Midbrain (tissue), 1 donor: ENCODE data around the gene HCN1.
A peak's percentile ranks its signal among the peaks of the same experiment; 100 is the strongest.

Experiments
- DNase-seq: peaks from one replicate; lab custom pipeline; 2025; lab: John Stamatoyannopoulos, UW

The HCN1 gene

DNA sequence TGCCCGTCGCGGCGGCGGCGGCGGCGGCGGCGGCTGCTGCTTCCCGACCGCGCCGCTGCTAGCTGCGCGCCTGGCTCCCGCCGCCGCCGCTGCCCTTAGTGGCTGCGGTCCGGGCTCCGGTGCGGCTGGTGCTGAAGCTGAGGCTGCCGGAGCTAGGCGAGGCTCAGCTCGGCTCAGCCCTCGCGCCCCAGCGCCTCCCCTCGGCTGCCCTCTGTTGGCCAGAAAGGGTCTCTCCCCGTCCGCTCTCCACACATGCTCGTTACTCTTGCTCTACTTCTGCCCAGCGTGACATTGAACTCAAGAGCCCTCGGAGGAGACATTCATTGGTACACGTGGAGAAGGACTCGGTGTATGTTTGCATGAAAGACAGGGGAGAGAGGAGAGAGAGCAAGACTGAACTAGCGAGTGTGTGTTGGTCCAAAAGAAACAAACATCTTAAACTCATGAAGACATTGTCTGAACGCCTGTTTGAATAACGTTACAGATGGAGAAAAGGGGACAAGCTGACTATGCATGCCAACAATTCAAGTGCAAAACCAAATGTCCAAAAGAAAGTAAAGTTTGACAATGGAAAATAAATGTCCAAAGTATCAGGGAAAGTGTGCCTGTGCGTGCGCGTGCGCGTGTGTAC lies at the start of gene HCN1:
TSS of gene HCN1 (minus strand) at position 175 of the 631 bp plus-strand sequence.
- peak; percentile 85 for DNase-seq

GRCh38 chr5:45741110-45741509 lies 44.9 kb upstream of the HCN1 start:
- DNase-seq, result no peak

DNA sequence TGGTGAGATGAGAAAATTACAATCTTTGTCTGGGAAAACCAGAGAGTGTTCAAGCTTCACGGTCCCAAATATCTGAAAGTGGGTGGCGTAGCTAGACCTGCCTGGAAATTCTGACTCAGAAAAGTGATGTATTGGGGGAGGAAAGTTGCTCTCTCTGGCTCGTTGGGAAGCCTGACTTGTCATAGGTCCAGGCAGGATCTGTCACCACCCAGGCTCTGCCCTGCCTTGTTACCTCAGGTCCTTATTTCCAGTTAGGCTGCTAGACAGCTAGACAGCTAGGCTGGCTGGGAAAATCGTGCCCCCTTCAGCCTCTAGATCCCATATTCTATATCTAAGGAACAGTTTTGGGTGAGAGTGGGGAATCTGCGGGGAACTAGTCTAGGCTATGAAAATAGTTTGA lies 41.0 kb upstream of the HCN1 start:
- no peak for DNase-seq

DNA sequence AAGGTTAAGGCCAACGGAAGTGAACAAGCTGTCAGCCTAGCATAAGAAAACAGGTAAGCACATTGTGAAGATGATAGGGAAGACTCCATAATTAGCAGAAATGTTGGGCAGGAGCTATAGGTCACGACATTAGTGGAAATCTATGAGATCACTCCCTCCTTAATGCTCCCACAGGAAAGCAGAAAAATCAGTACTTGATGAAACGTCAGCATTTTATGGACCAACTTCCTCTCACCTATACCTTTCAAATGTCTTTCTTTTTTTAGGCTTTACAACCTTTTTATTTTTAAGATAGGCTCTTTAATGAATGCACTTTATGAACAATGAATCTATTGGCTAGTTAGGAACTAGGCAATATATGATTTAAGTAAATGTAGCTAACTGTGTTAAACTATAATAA lies 29.4 kb upstream of the HCN1 start:
- no peak for DNase-seq

GRCh38 chr5:45697201-45697600 lies 1.0 kb upstream of the HCN1 start:
- no peak for DNase-seq

- DNase-seq, result no peak
Observed at GRCh38 chr5:45695804-45696156, 400 bp downstream of the HCN1 start.

GRCh38 chr5:45694971-45695803 lies 993 bp downstream of the HCN1 start:
- DNase-seq, result no peak

GRCh38 chr5:45694255-45694814 lies 1.8 kb downstream of the HCN1 start:
- no peak for DNase-seq

GRCh38 chr5:45692481-45692880 lies 3.7 kb downstream of the HCN1 start:
- DNase-seq, result no peak

DNA sequence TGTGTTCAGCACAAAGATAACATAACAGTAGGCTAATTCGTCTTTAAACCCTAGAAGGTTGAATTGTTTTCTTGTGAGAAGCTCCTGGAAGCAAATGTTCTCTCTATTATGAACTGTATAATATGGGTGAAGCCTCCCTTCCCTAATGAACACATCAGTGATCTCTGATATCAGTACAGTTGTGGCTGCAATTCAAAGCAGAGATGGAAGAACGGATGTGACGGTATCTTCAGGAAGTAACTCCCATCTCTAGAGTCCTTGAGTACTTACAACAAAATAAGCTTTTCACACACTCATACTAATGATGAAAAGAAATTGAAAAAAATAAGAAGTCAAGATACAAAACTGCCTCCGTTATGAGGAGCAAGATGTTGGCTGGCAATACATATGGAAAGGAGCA lies 4.5 kb downstream of the HCN1 start:
- DNase-seq, result no peak

GRCh38 chr5:45687701-45688100 lies 8.5 kb downstream of the HCN1 start:
- DNase-seq, result no peak

GRCh38 chr5:45686620-45687019 lies 9.6 kb downstream of the HCN1 start:
- DNase-seq, result no peak

DNA sequence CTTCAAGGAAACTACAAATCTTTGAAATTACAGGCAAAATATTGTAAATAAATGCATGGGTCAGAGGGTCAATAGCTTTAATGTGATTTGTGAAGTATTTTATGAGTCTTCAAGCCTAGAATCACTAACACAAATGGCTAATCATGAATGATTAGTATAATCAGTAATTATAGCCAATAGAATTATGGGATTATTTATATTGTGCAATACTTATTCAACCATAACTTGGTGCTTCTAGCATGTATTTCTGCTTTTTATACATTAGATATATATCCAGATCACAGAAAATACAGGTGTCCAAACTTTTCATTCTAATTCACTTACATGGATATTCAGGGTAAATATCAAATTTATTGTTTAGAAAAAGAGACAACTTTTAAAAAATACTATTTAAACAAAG lies 12.1 kb downstream of the HCN1 start:
- no peak for DNase-seq

- no peak for DNase-seq
Observed at GRCh38 chr5:45680950-45681349, 15.2 kb downstream of the HCN1 start.

- no peak for DNase-seq
Observed at GRCh38 chr5:45677524-45677923, 18.7 kb downstream of the HCN1 start.

DNA sequence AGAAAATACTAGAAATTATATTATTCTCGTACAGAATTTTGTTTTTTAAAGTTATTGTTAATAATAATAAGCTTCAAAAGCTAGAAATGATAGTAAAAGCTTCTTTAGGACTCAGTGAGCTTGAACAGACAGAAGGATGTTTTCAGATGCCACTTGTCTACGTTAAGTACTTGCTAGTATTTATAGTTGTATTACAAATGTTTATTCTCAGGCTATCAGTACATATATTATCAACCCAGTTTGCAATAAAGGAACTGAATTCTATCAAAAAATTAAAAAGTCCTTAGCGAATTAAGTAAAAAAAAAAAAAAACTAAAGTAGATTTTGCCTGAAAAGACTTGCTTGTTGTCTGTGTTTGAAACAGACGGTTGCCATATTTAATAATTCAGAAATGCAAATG lies 23.9 kb downstream of the HCN1 start:
- no peak for DNase-seq

DNA sequence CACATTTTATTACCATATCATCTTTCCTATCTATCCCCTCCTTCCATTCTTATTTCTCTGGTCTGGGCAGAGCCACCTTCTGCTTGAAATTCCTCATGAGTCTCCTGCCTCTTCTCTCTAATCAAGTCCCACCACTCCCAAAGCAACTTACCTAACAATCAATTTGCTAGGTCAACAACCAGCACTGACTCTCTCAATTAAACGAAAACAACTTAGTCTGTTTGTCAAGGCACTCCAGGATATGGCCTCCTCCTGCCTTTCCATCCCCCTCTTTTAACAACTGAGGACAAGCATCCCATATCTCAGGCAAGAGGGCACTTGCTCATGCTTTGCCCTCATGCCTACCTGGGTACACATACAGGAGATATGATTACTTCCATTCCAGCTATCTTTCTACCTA lies 47.4 kb downstream of the HCN1 start:
- DNase-seq, result no peak

GRCh38 chr5:45643056-45643455 lies 53.1 kb downstream of the HCN1 start:
- no peak for DNase-seq

- no peak for DNase-seq
Observed at GRCh38 chr5:45642370-45642769, 53.8 kb downstream of the HCN1 start.

DNA sequence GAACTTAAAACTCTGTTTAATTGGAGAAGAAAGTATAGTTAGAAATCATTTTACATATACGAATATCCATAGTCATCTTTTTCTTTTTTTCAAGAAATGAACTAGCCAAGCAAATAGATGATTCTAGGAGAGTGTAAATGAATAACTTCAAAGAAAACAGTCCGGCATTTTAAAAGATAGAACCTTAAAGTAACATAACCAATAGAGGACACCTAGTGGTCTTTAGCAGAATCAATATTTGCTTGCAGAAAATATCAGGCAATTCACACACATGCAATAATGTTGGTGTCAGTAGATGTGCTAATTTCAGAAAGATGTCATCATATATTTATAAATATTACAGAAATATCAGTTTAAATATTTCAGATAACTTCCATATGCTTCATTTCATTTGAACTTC lies 57.1 kb downstream of the HCN1 start:
- no peak for DNase-seq

GRCh38 chr5:45627076-45627656 lies 69.0 kb downstream of the HCN1 start:
- DNase-seq, result no peak

DNA sequence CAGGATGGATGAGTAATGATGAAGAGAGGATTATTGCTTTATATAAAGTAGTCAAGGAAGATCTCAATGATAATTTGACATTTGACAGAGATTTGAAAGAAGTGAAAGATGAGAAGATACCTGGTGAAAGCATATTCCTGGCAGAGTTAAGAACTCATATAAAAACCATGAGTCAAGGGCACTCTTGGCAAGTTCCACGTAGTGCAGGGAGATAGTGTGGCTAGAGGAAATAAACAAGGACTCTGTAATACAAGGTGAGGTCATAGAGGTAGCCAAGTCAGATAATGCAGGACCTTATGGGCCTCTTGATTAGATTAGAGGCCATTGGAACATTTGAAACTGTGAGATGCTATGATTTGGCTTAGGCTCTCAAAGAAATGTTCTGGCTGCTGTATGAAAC lies 72.3 kb downstream of the HCN1 start:
- DNase-seq, result no peak

- DNase-seq, result no peak
Observed at GRCh38 chr5:45622365-45622764, 73.8 kb downstream of the HCN1 start.
